Keratinocyte (primary cell): ENCODE data around the gene HPS1. TPM values are rescaled to one million over a fixed set of nuclear protein-coding genes. Genes with fewer than 3 reads are reported as not detected.
A peak's percentile ranks its signal among the peaks of the same experiment; 100 is the strongest.

Experiments
- DNase-seq: peaks from one replicate; pipeline ENCODE4 v3.0.0-alpha.2; 2011; ENCODE audit warnings: low read depth, missing footprints, low spot score
- FAIRE-seq: peaks from 2 replicates; lab custom pipeline; 2011; peaks lifted over from hg19 to GRCh38; lab: Jason Lieb, UNC
- H2AFZ ChIP-seq: 2 replicates; pipeline ENCODE4 v1.6.0; 2012; ENCODE audit warnings: low read length, control low read depth, inconsistent platforms; ENCODE audit not compliant: control insufficient read depth
- H3K27ac ChIP-seq: 2 replicates; pipeline ENCODE4 v1.5.1; 2011; ENCODE audit warnings: low read length; ENCODE audit not compliant: control insufficient read depth, insufficient read depth
- H3K27me3 ChIP-seq: 3 replicates; pipeline ENCODE4 v1.6.0; 2011; ENCODE audit warnings: low read length; ENCODE audit not compliant: control insufficient read depth, insufficient read depth; ENCODE audit errors: extremely low read depth
- H3K36me3 ChIP-seq, 2 experiments: 2 replicates in 1 of 2; 3 replicates in 1 of 2; pipeline ENCODE4 v1.5.1; 2011; ENCODE audit warnings: low read length in 2 of 2, mild to moderate bottlenecking in 1 of 2; ENCODE audit not compliant: control insufficient read depth in 2 of 2, insufficient read depth in 2 of 2; ENCODE audit errors: extremely low read depth in 1 of 2
- H3K4me1 ChIP-seq: 3 replicates; pipeline ENCODE4 v1.5.1; 2011; ENCODE audit warnings: low read length; ENCODE audit not compliant: control insufficient read depth, insufficient read depth; ENCODE audit errors: extremely low read depth
- H3K4me2 ChIP-seq: 3 replicates; pipeline ENCODE4 v1.6.0; 2011; ENCODE audit warnings: low read depth, low read length; ENCODE audit not compliant: control insufficient read depth, insufficient read depth; ENCODE audit errors: extremely low read depth
- H3K4me3 ChIP-seq, 3 experiments: fragments of 200-600 bp in 1 of 3; sonication (generic) in 1 of 3; 2 replicates in 2 of 3; 3 replicates in 1 of 3; pipeline ENCODE4 v1.5.1; 2011 to 2016; ENCODE audit warnings: low read length in 3 of 3, mild to moderate bottlenecking in 3 of 3, control low read depth in 2 of 3, inconsistent platforms in 1 of 3, low read depth in 1 of 3, mixed read lengths in 1 of 3, mixed run types in 1 of 3, moderate library complexity in 1 of 3; ENCODE audit not compliant: control insufficient read depth in 2 of 3, insufficient read depth in 2 of 3; ENCODE audit errors: extremely low read depth in 1 of 3
- H3K79me2 ChIP-seq: 2 replicates; pipeline ENCODE4 v1.6.0; 2012; ENCODE audit warnings: low read length; ENCODE audit not compliant: control insufficient read depth, insufficient read depth
- H3K9ac ChIP-seq: 3 replicates; pipeline ENCODE4 v1.6.0; 2011; ENCODE audit warnings: low read length; ENCODE audit not compliant: control insufficient read depth, insufficient read depth; ENCODE audit errors: extremely low read depth
- H3K9me1 ChIP-seq: 3 replicates; pipeline ENCODE4 v1.6.0; 2011; ENCODE audit warnings: low read length; ENCODE audit not compliant: control insufficient read depth, insufficient read depth; ENCODE audit errors: extremely low read depth
- H3K9me3 ChIP-seq: 2 replicates; pipeline ENCODE4 v1.5.1; 2012; ENCODE audit warnings: low read depth, low read length; ENCODE audit not compliant: control insufficient read depth
- H4K20me1 ChIP-seq: 3 replicates; pipeline ENCODE4 v1.6.0; 2011; ENCODE audit warnings: low read length; ENCODE audit not compliant: control insufficient read depth, insufficient read depth; ENCODE audit errors: extremely low read depth
- CTCF ChIP-seq, 3 experiments: IDR thresholded peaks in 1 of 3; conservative IDR thresholded peaks in 1 of 3; optimal IDR thresholded peaks in 1 of 3; 2 replicates in 2 of 3; 3 replicates in 1 of 3; pipeline versions ENCODE3 to v1.5.1; 2011; ENCODE audit warnings: low read length in 3 of 3, mild to moderate bottlenecking in 3 of 3, moderate library complexity in 2 of 3, control low read depth in 1 of 3, inconsistent platforms in 1 of 3; ENCODE audit not compliant: insufficient read depth in 2 of 3; ENCODE audit errors: extremely low read depth in 1 of 3
- EZH2 ChIP-seq: IDR thresholded peaks from one replicate; pipeline ENCODE4 v1.6.1; 2012; ENCODE audit warnings: inconsistent platforms, mild to moderate bottlenecking, low read length, moderate library complexity
- dilution Hi-C: fragments of 300-500 bp; cut with MboI; formaldehyde crosslinking; loops from one replicate; pipeline ENCODE4 v1.7.0; 2020; ENCODE audit warnings: low sequenced_read_pairs; ENCODE audit not compliant: extremely low pct_ligation_motif_present
- polyA plus RNA-seq, 5 experiments: library from polyadenylated mRNA; depleted of rRNA in 3 of 5; stranded (reverse) in 3 of 5; stranded (forward) in 1 of 5; unstranded in 1 of 5; fragments of >200 nt; gene quantifications; 1 replicate in 1 of 5; 2 replicates in 3 of 5; 3 replicates in 1 of 5; pipeline versions ENCODE4 v1.2.1 to v1.2.3, GENCODE V29; 2011 to 2012; ENCODE audit warnings: missing spikeins in 2 of 5, low read depth in 1 of 5, low replicate concordance in 1 of 5

HPS1 gene
- polyA plus RNA-seq, 1 donor (not counting 4 experiments of a cell fraction or from before 2014, with no cell fraction given): 39.4 TPM

GRCh38 chr10:98400482-98400881 lies 46.3 kb downstream of the HPS1 start:
- TF ChIP-seq EZH2 (no peak), CTCF (optimal IDR thresholded peaks at IDR 0.05 in 1 of 3, IDR thresholded peaks at IDR 0.05 in 1 of 3, conservative IDR thresholded peaks at IDR 0.05 in 1 of 3; ENCODE audit: extremely low read depth in 1 of 3, insufficient read depth in 2 of 3, low read length in 3 of 3) (no peak)
- dilution Hi-C loops: no loop called here
- Histone ChIP-seq H3K27ac (no peak overlapping the region), H3K36me3 (no peaks in the 10 kb centered on the region), H3K4me1 (peaks cover 13% of the 10 kb centered on the region), H3K4me2 (no peak overlapping the region), H3K9me3 (no peaks in the 10 kb centered on the region), H3K9me1 (no peaks in the 10 kb centered on the region), H3K79me2 (no peaks in the 10 kb centered on the region), H3K27me3 (no peaks in the 10 kb centered on the region), H4K20me1 (no peaks in the 10 kb centered on the region), H2AFZ (no peak overlapping the region), H3K9ac (no peak overlapping the region), H3K4me3 (no peak overlapping the region)
- no peak for FAIRE-seq
- peak; percentile 28 for DNase-seq

DNA sequence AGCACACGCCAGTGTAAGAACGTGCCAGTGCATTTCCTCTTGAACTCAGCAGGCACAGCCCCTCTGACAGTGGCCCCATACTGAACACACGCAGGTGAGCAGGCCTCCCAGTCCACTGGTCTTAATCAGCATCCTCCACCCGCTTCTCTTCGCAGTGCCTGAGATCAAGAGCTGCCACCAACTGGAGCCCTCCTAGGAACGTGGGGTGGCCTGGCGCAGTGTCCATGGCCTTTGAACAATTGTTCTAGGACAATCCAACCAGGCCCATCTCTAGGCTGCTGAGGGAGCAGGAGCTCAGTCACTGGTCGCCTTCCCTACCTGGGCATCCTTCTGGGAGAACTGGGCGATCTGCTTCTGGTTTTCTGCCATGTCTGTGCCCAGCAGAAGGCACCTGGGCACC lies 47.0 kb downstream of the HPS1 start:
- no peak overlapping the region for H3K27ac ChIP-seq
- DNase-seq (no peak), FAIRE-seq (no peak)
- no peaks in the 10 kb centered on the region for H3K27me3 ChIP-seq
- no peaks in the 10 kb centered on the region for H4K20me1 ChIP-seq
- no peaks in the 10 kb centered on the region for H3K36me3 ChIP-seq
- no peak overlapping the region for H2AFZ ChIP-seq
- no peak for TF ChIP-seq CTCF (optimal IDR thresholded peaks at IDR 0.05 in 1 of 3, IDR thresholded peaks at IDR 0.05 in 1 of 3, conservative IDR thresholded peaks at IDR 0.05 in 1 of 3; ENCODE audit: extremely low read depth in 1 of 3, insufficient read depth in 2 of 3, low read length in 3 of 3)
- no peak for TF ChIP-seq EZH2
- H3K79me2 ChIP-seq: no peaks in the 10 kb centered on the region
- dilution Hi-C loops: no loop called here
- H3K4me2 ChIP-seq: no peak overlapping the region
- no peak overlapping the region for H3K4me3 ChIP-seq
- H3K9me3 ChIP-seq: no peaks in the 10 kb centered on the region
- H3K9ac ChIP-seq: no peak overlapping the region
- H3K4me1 ChIP-seq: peaks cover 12% of the 10 kb centered on the region
- no peaks in the 10 kb centered on the region for H3K9me1 ChIP-seq
